ENCODE measurements around the gene MED6.

Gene MED6

DNA sequence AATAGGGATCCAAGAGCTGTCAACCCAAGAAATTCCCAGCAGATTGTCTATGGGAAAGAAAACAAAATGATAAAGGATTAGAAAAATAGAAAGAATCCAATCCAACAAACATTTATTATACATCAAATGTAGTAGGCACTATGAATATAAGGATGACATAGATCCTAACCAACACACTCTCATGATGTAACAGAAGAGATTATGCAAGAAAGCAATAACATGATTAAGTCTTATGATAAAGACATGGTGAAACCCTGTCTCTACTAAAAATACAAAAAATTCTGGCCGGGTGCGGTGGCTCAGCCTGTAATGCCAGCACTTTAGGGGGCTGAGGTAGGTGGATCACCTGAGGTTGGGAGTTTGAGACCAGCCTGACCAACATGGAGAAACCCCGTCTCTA is 2.7 kb downstream of the MED6 start:
- no peak for DNase-seq

DNA sequence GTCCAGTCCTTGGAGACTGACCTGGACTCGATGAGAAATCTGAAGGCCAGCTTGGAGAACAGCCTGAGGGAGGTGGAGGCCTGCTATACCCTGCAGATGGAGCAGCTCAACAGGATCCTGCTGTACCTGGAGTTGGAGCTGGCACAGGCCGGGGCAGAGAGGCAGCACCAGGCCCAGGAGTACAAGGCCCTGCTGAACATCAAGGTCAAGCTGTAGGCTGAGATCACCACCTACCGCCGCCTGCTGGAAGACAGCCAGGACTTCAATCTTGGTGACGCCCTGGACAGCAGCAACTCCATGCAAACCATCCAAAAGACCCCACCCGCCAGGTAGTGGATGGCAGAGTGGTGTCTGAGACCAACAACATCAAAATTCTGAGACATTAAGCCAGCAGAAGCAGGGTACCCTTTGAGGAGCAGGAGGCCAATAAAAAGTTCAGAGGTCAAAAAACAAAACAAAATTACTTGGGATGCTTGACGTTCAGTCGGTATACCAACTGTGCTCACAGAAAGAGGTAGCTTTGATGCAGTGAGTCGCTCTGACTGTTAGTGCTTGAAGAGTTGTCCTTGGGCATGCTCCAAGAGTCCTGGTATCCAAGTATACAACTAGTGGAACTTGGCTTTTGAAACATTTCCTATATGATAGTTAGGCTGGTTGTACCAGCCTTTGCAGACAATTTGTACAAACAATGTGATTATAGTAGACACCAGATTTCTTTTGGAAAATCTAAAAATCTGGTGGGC is 4.8 kb downstream of the MED6 start:
- DNase-seq, result no peak

DNA sequence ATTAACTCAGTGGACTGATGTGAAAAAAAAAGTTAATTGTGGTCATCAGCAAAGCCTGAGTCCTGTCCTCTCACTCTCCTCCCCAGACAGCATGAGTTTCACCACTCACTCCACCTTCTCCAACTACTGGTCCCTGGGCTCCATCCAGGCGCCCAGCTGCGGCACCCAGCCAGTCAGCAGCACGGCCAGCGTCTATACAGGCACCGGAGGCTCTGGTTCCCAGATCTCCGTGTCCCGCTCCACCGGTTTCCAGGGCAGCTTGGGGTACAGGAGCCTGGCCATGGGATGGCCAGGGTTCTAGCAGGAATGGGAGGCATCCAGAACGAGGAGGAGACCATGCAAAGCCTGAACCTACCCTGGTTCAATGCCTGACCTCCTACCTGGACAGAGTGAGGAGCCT is 6.0 kb downstream of the MED6 start:
- DNase-seq, result no peak

DNA sequence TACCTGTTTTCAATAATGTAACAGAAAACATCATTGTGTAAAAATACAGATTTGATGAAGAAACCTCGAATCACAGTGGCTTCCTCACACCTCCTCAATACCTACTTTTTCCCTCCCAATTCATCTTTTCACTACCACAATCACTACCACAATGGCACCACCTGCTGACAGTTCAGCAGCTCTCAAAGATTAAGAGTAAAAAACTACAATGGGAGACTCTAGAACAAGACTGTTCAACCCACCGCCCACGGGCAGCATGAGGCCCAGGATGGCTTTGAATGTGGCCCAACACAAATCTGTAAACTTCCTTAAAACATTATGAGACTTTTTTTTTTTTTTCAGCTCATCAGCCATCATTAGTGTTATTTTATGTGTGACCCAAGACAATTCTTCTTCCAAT is 15.2 kb downstream of the MED6 start:
- no peak for DNase-seq

GRCh38 chr14:70576891-70577290 is 23.6 kb downstream of the MED6 start:
- no peak for DNase-seq

- no peak for DNase-seq
Observed at GRCh38 chr14:70573050-70573449, 27.4 kb downstream of the MED6 start.

DNA sequence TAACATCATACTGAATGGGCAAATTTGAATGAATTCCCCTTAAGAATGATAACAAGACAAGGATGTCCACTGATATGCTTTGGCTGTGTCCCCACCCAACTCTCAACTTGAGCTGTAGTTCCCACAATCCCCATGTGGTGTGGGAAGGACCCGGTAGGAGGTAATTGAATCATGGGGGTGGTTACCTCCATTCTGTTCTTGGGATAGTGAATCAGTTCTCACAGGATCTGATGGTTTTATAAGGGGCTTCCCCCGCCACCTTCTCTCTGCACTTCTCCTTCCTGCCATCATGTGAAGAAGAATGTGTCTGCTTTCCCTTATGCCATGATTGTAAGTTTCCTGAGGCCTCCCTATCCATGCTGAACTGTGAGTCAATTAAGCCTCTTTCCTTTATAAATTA is 29.3 kb downstream of the MED6 start:
- no peak for DNase-seq

- no peak for DNase-seq
Observed at GRCh38 chr14:70567791-70568190, 32.7 kb downstream of the MED6 start.

GRCh38 chr14:70563869-70564268 is 36.6 kb downstream of the MED6 start:
- no peak for DNase-seq

DNA sequence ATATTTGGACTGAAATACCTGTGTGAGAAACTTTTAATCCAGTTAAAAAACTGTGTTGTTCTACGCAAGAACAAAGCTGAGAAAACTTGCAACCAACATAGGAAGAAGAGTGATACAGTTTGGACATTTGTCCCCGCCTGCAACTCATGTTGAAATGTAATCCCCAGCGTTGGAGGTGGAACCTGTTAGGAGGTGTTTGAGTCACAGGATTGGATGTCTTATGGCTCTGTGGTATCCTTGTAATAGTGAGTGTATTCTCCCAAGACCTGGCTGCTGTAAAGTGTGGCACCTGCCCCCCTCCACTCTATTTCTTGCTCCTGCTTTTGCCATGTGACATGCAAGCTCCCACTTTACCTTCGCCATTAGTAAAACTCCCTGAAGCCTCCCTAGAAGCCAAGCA is 37.0 kb downstream of the MED6 start:
- no peak for DNase-seq

DNA sequence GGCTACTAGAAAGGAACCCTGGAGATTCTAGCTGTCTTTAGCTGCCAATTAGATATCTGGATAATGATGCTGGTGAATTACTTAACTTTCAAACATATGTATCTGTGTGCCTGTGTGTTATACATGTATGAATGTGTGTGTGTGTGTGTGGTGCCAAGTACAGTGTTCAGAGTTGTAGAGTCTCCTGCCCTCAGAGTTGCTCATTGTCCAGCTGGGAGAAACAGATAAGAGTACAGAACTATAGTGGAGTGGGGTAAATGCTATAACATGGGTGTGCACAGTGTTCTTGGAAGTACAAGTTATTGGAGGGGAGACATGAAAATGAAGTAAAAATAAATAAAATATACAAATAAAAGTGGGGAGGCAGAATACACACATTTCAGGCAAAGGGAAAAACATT is 42.1 kb downstream of the MED6 start:
- no peak for DNase-seq

DNA sequence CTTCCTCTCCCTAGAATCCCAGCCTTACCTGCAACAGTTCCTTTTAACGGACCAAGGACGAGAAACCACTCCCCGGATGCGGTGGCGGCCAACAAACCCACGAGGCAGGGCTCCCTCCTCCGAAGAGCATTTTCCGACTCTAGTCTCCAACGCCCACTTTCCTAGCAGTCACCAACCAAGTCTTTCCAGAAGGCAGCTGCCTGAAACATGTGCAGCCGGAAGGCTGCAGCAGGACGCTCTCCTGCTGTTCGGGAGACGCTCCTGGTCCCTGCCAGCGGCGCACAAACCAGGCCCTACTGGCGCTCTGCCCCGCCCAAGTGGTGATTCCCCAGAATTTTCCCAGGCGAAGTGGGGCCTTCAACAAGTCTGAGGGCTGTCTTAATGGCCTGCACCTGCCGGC is 44.6 kb downstream of the MED6 start:
- no peak for DNase-seq

DNA sequence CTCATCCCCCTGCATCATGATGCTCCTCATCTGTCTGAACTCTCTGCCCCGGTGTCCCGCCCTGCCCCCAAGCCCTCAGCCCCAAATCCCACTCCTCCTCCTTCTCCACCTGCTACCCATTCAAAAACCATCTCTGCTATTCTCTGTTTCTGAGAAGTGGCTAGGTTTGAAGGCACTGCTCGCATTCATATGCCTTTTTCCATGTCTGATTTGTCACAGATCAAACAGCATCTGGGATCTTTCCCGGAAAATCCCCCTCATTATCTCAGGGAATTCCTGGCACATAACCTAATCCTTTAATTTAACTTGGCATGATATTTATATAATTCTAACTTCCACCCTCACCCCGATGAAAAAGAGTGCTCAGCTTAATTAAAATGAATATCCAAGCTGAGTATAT is 62.4 kb downstream of the MED6 start:
- DNase-seq, result no peak

DNA sequence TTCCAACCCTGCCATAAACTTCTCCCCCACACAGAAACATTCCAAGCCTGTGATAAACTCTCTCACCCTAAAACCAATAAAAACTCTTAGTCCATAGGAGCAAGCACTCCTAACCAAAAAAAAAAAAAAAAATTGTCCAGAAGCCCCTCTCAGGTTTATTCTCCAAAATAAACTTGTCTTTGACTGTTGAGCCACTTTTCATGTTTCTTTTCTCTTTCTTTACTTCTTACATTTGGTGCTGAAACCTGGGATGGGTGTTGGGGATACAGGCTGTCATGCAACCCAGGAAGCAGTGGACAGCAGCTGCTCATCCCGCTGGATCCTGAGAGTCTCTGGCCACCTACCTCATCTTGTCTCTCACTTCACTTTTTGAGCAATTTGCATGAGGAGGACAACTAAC is 63.6 kb downstream of the MED6 start:
- no peak for DNase-seq

- DNase-seq, result no peak
Observed at GRCh38 chr14:70534904-70535303, 65.6 kb downstream of the MED6 start, which contains the start of gene ADAM20. Gene ADAM20, minus strand, starts transcription at chr14:70535004. Its CDS starts 10,247 bp downstream, at chr14:70524757.
